HepG2 (cell line): ENCODE results near the gene PTGIS. TPM values are rescaled to one million over a fixed set of nuclear protein-coding genes. Genes with fewer than 3 reads are reported as not detected.

ENCODE experiments used
- ATAC-seq: fragments of 200-7000 bp; cut with Tn5 transposase; 3 replicates; pipeline ENCODE4 v1.9.1; 2020; ENCODE audit warnings: mild to moderate bottlenecking, moderate library complexity
- BruUV-seq: library from RNA; stranded (reverse); fragments of 400-500 nt; replicated peaks from 2 replicates; lab custom pipeline; 2021; lab: Mats Ljungman, UMichigan
- CTCF ChIA-PET: fragments of 300-600 bp; formaldehyde crosslinking; extraction: SDS; loops from one replicate; lab custom pipeline; 2021; ENCODE audit warnings: low total read pairs, inconsistent platforms, low intra/inter-chr PET ratio; lab: Yijun Ruan, JAX
- POLR2A ChIA-PET: fragments of 350-600 bp; sonication (Branson Sonifier 250); formaldehyde crosslinking; loops from one replicate; lab custom pipeline; 2020; ENCODE audit warnings: antibody characterized with exemption, inconsistent platforms; lab: Yijun Ruan, JAX
- DNase-seq: peaks from one replicate; pipeline ENCODE4 v3.0.0-alpha.2; 2015; ENCODE audit warnings: low spot score
- FAIRE-seq: peaks from 3 replicates; lab custom pipeline; 2011; peaks lifted over from hg19 to GRCh38; lab: Jason Lieb, UNC
- H2AFZ ChIP-seq: one replicate; pipeline ENCODE4 v1.6.1; 2011; ENCODE audit warnings: low read length, inconsistent platforms
- H3K27ac ChIP-seq: fragments of 300-600 bp; 3 replicates; pipeline ENCODE4 v1.8.0; 2011; ENCODE audit warnings: mixed run types, mild to moderate bottlenecking, mixed read lengths, low read length, inconsistent platforms; ENCODE audit not compliant: insufficient read depth; ENCODE audit errors: extremely low read length
- H3K27me3 ChIP-seq, 2 experiments: fragments of 200-600 bp in 1 of 2; 2 replicates in 1 of 2; 3 replicates in 1 of 2; pipeline versions ENCODE4 v1.6.0 to v1.8.0; 2011; ENCODE audit warnings: low read length in 2 of 2, mild to moderate bottlenecking in 2 of 2, moderate library complexity in 2 of 2, inconsistent platforms in 1 of 2; ENCODE audit not compliant: insufficient read depth in 2 of 2, control insufficient read depth in 1 of 2
- H3K36me3 ChIP-seq, 2 experiments: fragments of 200-600 bp in 1 of 2; replicated peaks in 1 of 2; 2 replicates in 1 of 2; 3 replicates in 1 of 2; pipeline versions ENCODE4 v1.5.1 to v1.8.0; 2011; ENCODE audit warnings: low read length in 2 of 2, inconsistent platforms in 1 of 2; ENCODE audit not compliant: insufficient read depth in 2 of 2, control insufficient read depth in 1 of 2
- H3K4me1 ChIP-seq: 2 replicates; pipeline ENCODE4 v1.5.1; 2012; ENCODE audit warnings: low read length, inconsistent platforms; ENCODE audit not compliant: insufficient read depth
- H3K4me2 ChIP-seq: 2 replicates; pipeline ENCODE4 v1.6.0; 2011; ENCODE audit warnings: low read depth, low read length, inconsistent platforms
- H3K4me3 ChIP-seq, 3 experiments: fragments of 200-600 bp in 1 of 3; sonication (generic), shearing (Covaris generic) in 1 of 3; replicated peaks in 1 of 3; 2 replicates each; pipeline ENCODE4 v1.5.1; 2011 to 2016; ENCODE audit warnings: low read length in 3 of 3, inconsistent platforms in 2 of 3, low read depth in 2 of 3, mild to moderate bottlenecking in 2 of 3, control low read depth in 1 of 3, mixed read lengths in 1 of 3; ENCODE audit not compliant: insufficient read depth in 1 of 3
- H3K79me2 ChIP-seq: one replicate; pipeline ENCODE4 v1.6.1; 2011; ENCODE audit warnings: low read length, inconsistent platforms; ENCODE audit not compliant: insufficient read depth
- H3K9ac ChIP-seq: 2 replicates; pipeline ENCODE4 v1.6.0; 2011; ENCODE audit warnings: mild to moderate bottlenecking, low read depth, low read length, inconsistent platforms; ENCODE audit not compliant: insufficient read depth
- H3K9me3 ChIP-seq: 2 replicates; pipeline ENCODE4 v1.5.1; 2012; ENCODE audit warnings: mild to moderate bottlenecking, low read length
- H4K20me1 ChIP-seq: 2 replicates; pipeline ENCODE4 v1.6.0; 2011; ENCODE audit warnings: inconsistent platforms, mild to moderate bottlenecking, low read length, moderate library complexity; ENCODE audit not compliant: insufficient read depth
- CBX2 ChIP-seq, 2 experiments: fragments of 200-600 bp in 1 of 2; sonication (generic); formaldehyde crosslinking in 1 of 2; IDR thresholded peaks; 2 replicates each; pipeline versions ENCODE4 v1.7.0 to v1.8.1; 2018 to 2022; ENCODE audit warnings: low read depth in 2 of 2, low read length in 1 of 2, mild to moderate bottlenecking in 1 of 2, missing genetic modification reagents in 1 of 2
- CCAR2 ChIP-seq: fragments of 200-400 bp; formaldehyde crosslinking; optimal IDR thresholded peaks from 2 replicates; pipeline ENCODE3; 2018; ENCODE audit warnings: low read depth, mild to moderate bottlenecking, low read length, moderate library complexity
- HOMEZ ChIP-seq: IDR thresholded peaks from 2 replicates; pipeline ENCODE4 v1.6.1; 2016; ENCODE audit warnings: low read depth
- KLF11 ChIP-seq: IDR thresholded peaks from 2 replicates; pipeline ENCODE4 v1.6.1; 2016; ENCODE audit warnings: missing compliant biosample characterization
- NR2F1 ChIP-seq, 2 experiments: fragments of 450-650 bp in 1 of 2; formaldehyde crosslinking in 1 of 2; IDR thresholded peaks; 2 replicates each; pipeline versions ENCODE4 v1.5.0 to v1.6.1; 2016 to 2020; ENCODE audit warnings: mild to moderate bottlenecking in 1 of 2, missing compliant biosample characterization in 1 of 2, missing genetic modification reagents in 1 of 2, moderate library complexity in 1 of 2
- PCBP2 ChIP-seq: fragments of 200-400 bp; formaldehyde crosslinking; optimal IDR thresholded peaks from 2 replicates; pipeline ENCODE3; 2018; ENCODE audit warnings: low read length, low read depth; ENCODE audit not compliant: poor library complexity, severe bottlenecking
- RCOR2 ChIP-seq: IDR thresholded peaks from 2 replicates; pipeline ENCODE4 v1.6.1; 2016; ENCODE audit warnings: missing biosample characterization, missing genetic modification reagents
- SNAPC2 ChIP-seq: sonication (generic); formaldehyde crosslinking; IDR thresholded peaks from 2 replicates; pipeline ENCODE4 v1.8.1; 2022; ENCODE audit warnings: mild to moderate bottlenecking, missing genetic modification reagents
- SPEN ChIP-seq: sonication (generic); formaldehyde crosslinking; IDR thresholded peaks from 2 replicates; pipeline ENCODE4 v1.5.1; 2020; ENCODE audit warnings: low read depth, mild to moderate bottlenecking, missing genetic modification reagents
- XRCC5 ChIP-seq: fragments of 200-400 bp; formaldehyde crosslinking; optimal IDR thresholded peaks from 2 replicates; pipeline ENCODE3; 2017; ENCODE audit warnings: mild to moderate bottlenecking, low read length
- ZKSCAN1 ChIP-seq: fragments of 150-350 bp; IDR thresholded peaks from 2 replicates; pipeline ENCODE4 v1.6.1; 2014; ENCODE audit warnings: low read length
- ZMYM3 ChIP-seq: sonication (generic); formaldehyde crosslinking; IDR thresholded peaks from 2 replicates; pipeline ENCODE4 v1.5.1; 2020; ENCODE audit warnings: mild to moderate bottlenecking, missing genetic modification reagents
- ZNF3 ChIP-seq: IDR thresholded peaks from 2 replicates; pipeline ENCODE4 v1.7.0; 2017; ENCODE audit warnings: inconsistent platforms
- ZNF646 ChIP-seq: sonication (generic); formaldehyde crosslinking; IDR thresholded peaks from 2 replicates; pipeline ENCODE4 v1.9.0; 2021; ENCODE audit warnings: mild to moderate bottlenecking, missing genetic modification reagents
- ZNF770 ChIP-seq: sonication (generic); formaldehyde crosslinking; IDR thresholded peaks from 2 replicates; pipeline ENCODE4 v1.5.0; 2020; ENCODE audit warnings: mild to moderate bottlenecking, missing genetic modification reagents
- WGBS: methylation state at CpG from one replicate; pipeline ENCODE4 v1.1.6; 2017; ENCODE audit warnings: low lambda C conversion rate; 5-methylcytosine and 5-hydroxymethylcytosine counted together
- in situ Hi-C: cut with HindIII; loops from 2 replicates; pipeline ENCODE4 v1.10.0; 2017; ENCODE audit warnings: low pct_unique_long_range_greater_than_20kb; ENCODE audit not compliant: extremely low pct_ligation_motif_present
- intact Hi-C: fragments of 100-400 bp; cut with micrococcal nuclease; formaldehyde crosslinking; loops from one replicate; pipeline ENCODE4 v1.10.0; 2022; ENCODE audit not compliant: unreplicated experiment
- polyA plus RNA-seq, 8 experiments: library from polyadenylated mRNA; depleted of rRNA in 3 of 8; stranded (reverse) in 7 of 8; unstranded in 1 of 8; fragments of >200 nt; fragmentation: Illumina TruSeq in 4 of 8; extraction: Trizol in 4 of 8; gene quantifications; 2 replicates each; pipeline versions ENCODE4 v1.2.1 to v1.2.3, GENCODE V29; 2011 to 2016; ENCODE audit warnings: low read depth in 4 of 8, missing spikeins in 1 of 8, mixed read lengths in 1 of 8; ENCODE audit not compliant: insufficient read depth in 1 of 8
- total RNA-seq, 5 experiments: library from RNA; depleted of rRNA; stranded (reverse); fragments of >200 nt; fragmentation: Illumina TruSeq; extraction: Trizol; gene quantifications; 2 replicates each; pipeline ENCODE4 v1.2.3, GENCODE V29; 2016; ENCODE audit warnings: low read depth in 1 of 5

Gene PTGIS
- total and polyA plus RNA-seq, 2 of the 13 experiments (the other 11 are each of a cell fraction or from before 2014, with no cell fraction given) = not detected

- Histone ChIP-seq H3K79me2 (no peaks in the 10 kb centered on the region), H3K36me3 (no peaks in the 10 kb centered on the region), H3K27ac (peak overlapping the region; percentile 84), H3K4me2 (peak overlapping the region; percentile 83), H3K4me1 (peaks cover 56% of the 10 kb centered on the region), H4K20me1 (no peaks in the 10 kb centered on the region), H3K27me3 (peaks cover 0 to 4% of the 10 kb centered on the region in 2 experiments; a peak in 2 of 5 replicates), H3K9ac (peak overlapping the region; percentile 68), H2AFZ (no peak overlapping the region), H3K9me3 (peaks cover 7% of the 10 kb centered on the region), H3K4me3 (peak overlapping the region in 1 of 3 experiments; percentile 59; a peak in 2 of 6 replicates)
- ChIA-PET CTCF (interaction anchor here (1.5 to 2.1 kb wide), 2 partner anchors 26 to 28 kb away, joined by 6 to 15 read pairs; no protein-coding TSS in a partner anchor), POLR2A (interaction anchor here (0.7 to 4.3 kb wide), 17 partner anchors 8 to 333 kb away, joined by 3 to 126 read pairs (median 7); partner anchors contain the start of genes SLC9A8 and SPATA2)
- FAIRE-seq = no peak
- 57% methylated on average over 4 of the region's 4 CpGs for WGBS
- intact Hi-C loops = no loop called here
- in situ Hi-C loops = no loop called here
- ATAC-seq = no peak
- no peak for DNase-seq
- BruUV-seq = no TSS peak
- TF ChIP-seq SNAPC2 (CRISPR knock-in tag) (0 out of 2 replicates have a peak, but pooled peaks have one; percentile 20), NR2F1 (CRISPR knock-in tag; IDR thresholded peaks at IDR 0.05) (no peak), XRCC5 (peak; percentile 1), SPEN (CRISPR knock-in tag) (no peak), ZNF646 (CRISPR knock-in tag) (no peak), KLF11 (CRISPR knock-in tag) (no peak), CBX2 (IDR thresholded peaks at IDR 0.05; ENCODE audit: low read depth, low read length) (no peak), CBX2 (CRISPR knock-in tag; IDR thresholded peaks at IDR 0.05; ENCODE audit: low read depth) (no peak), ZMYM3 (CRISPR knock-in tag) (peak; percentile 45), PCBP2 (peak; percentile 34), ZNF3 (CRISPR knock-in tag) (0 out of 2 replicates have a peak, but pooled peaks have one; percentile 14), ZNF770 (CRISPR knock-in tag) (peak; percentile 1; the same call in 1 of the 2 replicates), HOMEZ (CRISPR knock-in tag) (no peak), ZKSCAN1 (peak; percentile 98), CCAR2 (peak; percentile 64), RCOR2 (CRISPR knock-in tag) (peak; percentile 14; the same call in 1 of the 2 replicates)
These were observed 15.4 kb upstream of the PTGIS start for GRCh38 chr20:49583343-49583668.
